NCI-H748 treated with DMSO at 0.1 percent for 48 hours (cell line): ENCODE measurements around the gene MRGPRE.

Source experiments
- DNase-seq: peaks from one replicate; lab custom pipeline; 2025; lab: John Stamatoyannopoulos, UW

The MRGPRE gene

DNA sequence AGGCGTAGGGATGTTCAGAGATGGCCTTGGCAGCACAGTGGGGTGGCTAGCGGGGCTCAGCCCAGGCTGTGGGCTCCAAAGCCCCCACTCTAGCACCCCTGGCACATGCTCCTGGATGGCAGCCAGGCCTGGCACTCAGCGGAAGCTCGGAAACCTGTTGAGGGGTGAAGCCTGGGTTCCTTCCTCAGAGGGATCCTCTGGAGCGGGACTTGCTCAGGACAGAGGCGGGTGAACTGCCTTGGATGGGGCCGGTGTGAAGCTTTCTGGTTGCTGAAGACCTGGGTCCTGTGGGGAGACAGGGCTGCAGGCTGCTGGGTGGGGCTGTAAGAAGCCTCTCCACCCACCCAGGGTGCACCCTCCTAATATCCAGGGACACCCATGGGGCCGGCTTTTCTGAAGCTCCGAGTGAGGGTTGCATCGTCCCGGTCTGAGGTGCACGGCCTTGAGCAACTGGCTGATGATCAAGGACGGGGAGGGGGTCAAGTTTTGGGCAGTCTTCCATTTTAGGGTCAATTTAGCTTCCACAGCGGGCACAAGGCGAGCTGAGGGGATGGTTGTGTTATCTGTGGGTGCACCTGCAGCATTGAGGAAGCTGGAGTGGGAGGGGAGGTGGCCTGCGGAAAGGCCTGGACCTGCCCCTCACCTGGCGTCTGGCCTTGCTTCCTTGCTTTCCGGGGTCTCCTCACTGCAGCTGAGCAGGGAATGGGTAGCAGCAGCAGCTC, 5.2 kb downstream of the MRGPRE start:
- no peak for DNase-seq

DNA sequence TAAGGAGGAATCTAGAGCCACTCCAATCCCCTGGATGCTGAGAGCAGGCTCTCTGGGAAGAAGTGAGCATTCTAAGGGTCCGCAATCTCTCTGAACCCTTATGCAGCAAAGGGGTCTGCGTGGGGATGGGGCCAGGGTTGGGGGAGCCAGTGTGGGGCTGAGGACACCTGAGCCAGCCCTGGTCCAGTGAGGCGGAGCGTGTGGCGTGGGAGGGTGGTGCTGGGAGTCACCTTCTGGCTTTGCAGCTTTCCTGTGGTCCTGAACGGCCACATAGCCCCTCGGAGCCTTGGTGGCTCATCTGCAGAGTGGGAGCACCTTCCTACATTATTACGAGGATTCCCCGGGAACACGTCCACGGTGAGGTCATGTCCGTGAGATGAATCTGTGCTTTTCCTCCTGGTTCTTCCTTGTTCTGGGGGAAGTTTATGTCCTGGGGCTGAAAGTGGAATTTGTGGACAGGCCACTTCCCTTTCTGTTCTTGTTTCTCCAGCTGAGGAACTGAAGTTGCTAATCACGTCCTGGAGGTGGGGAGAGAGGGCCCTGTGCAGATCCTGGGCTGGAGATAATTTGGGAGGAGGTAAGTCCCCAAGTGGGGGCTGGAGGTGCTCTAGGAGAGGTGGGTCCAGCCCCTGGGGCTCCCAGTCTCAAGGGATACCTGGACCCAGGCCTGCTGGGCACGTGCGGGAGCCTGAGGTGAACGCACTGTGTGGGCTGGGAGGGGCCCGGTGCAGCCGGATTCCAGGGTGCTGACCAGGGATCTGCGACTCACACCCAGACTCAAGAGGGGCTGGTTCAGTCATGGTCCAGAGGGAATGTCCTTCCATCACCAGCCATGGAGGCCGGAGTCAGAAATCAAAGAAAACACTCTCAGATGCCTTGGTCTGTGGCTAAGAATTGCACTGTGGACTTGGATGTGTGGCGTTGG, 6.1 kb downstream of the MRGPRE start:
- no peak for DNase-seq

DNA sequence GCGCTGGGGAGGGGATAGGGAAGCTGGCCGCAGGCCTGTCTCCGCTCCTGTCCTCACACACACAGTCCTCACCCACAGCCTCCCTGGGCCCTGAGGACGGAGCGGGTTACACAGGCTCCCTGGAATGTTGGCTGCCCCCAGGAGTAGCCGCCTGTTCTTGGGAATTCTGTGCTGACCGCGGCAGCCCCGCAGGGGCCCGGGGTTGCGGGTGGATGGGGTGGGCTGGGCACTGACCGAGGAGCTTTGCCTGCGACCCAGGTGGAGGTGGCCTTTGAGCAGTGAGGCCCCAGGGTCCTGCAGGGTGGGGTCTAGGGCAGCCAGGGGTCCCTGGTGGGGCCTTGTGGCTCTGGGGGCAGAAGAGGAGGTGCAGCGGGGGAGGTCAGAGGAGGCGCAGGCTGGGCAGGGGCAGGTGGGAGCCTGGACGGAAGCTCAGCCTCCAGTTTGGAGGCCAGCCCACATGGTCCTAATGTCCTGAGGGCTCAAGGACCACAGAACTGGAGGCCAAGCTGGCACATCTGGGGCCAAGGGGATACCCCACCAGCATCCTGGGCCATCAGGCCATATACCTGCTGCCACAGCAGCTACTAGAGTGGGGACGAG, 7.0 kb downstream of the MRGPRE start:
- no peak for DNase-seq

DNA sequence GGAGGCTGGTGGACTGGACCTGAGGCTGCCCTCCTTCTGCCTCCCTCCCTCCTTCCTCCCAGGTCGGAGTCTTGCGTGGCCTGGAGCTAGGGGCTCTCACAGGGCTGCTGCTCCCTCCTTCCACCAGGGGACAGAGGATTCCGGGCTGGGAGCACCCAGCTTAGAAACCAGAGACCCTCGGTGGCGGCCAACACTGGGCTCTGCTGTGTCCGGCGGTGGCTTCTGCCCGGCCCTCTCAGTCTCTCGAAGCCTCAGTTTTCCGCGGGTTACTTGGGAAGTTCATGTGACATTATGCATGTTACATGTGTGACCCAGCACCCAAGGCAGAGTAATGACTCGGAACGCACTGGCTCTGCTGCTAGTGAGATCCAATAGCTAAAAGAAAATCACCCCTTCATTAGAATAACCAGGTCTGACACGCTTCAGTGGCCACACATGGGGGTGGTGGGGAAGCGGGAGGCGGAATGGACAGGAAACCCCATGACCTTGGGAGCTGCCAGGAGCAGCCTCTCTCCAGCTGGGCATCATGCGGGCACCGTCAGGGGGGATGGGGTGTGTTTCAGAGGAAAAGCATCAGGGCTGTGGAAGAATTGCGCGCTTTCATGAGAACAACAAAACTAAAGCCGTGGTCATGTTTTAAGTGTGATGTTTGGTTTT, 7.7 kb downstream of the MRGPRE start:
- no peak for DNase-seq

DNA sequence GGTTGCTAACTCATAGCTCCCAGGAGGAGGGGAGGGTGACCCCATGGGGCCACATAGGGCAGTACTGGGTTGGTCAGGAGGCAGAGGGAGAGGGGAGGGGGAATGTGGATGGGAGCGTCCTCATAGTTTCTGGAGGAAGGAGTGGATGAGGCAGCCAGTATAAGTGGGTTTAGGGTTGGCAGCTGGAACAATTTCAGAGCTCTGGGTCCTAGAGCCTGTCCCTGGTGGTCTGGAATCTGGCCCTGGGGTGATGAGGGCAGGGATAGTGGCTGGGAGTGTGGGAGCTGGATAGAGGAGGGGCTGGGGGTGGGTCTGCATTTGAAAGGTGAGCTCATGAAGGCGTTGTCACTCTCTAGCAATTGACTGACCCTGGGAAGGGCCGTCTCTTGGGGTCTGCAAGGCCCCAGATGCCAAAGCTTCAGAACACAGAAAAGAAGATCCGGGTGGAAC, 8.3 kb downstream of the MRGPRE start:
- DNase-seq = no peak

DNA sequence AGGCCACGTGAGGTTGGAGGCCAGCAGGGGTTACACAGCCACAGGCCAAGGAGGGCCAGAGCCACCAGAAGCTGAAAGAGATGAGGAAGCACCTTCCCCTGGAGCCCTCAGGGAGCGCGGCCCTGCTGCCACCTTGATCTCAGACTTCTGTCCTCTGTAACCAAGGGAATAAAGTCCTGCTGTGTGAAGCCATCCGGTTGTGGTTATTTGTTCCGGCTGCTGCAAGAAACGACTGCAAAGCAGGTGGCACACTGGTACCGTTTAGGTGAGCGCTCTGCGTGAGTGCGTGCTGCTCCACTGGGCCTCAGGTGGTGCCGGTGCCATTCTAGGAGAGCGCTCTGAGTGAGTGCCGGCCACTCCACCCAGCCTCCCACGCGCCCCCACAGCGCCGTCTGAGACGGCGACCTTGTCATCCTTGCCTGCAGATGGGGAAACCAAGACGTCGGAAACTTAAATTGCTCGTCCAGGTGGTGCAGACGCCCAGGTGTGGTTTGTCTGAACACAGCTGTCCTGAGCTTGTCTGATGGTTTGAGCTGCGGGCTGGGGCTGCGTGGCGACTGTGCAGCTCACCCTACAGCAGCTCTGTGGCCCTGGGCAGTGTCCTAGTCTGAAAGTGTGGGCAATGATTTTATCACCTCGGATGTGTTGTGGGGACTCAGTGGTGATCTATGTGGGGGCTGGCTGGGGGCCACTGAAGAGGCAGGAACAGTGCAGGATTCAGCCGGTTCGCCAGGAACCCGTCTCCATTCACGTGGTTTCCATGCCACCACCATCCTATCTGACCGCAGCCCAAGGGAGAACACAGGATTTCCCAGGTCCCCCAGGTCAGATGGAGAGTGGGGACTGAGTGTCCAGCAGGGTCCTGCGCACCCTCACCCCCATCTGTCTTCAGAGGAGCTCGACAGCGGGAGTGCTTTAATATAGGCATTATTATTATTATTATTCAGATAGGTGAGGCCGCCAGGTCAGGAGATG, 9.0 kb downstream of the MRGPRE start:
- DNase-seq = no peak

DNA sequence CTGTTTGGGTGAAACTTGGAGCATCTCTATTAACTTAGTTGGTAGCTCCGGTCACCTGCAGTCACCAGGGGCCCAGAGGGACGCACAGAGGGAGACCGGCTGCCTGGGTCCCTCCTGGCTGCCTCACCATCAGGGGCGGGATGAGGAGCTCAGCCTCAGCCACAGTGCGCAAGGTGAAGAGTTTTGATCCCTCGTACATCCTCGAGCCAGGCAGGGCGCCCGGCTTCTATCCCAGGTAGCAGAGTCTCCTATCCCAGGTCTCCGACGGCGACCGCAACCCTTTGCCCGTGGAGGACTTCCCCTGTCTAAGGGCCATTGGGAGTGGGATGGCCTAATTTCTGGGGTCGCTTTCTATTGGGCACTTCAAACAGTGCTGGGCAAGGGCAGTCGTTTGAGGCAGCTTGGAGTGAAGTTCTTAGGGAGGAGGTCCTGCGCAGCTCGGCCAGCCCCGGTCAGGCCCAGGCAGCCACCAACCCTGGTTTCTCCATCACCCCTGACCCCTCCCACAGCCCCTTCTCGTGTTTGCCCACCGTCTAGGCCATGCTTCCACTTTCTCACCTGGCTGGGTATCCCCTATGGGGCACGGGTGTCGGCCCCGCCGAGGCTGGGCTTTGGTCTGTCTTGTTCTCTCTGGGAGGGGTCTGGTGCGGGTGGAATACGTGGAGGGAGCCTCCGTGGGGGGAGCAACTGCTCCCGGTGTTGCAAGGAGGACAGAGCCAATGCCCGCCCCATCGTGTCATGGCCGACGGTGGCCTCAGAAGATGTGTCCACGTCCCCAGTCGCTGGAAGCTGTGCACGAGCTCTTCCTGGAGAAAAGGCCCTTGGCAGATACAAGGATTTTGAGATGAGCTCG, 10.0 kb downstream of the MRGPRE start:
- DNase-seq = no peak

DNA sequence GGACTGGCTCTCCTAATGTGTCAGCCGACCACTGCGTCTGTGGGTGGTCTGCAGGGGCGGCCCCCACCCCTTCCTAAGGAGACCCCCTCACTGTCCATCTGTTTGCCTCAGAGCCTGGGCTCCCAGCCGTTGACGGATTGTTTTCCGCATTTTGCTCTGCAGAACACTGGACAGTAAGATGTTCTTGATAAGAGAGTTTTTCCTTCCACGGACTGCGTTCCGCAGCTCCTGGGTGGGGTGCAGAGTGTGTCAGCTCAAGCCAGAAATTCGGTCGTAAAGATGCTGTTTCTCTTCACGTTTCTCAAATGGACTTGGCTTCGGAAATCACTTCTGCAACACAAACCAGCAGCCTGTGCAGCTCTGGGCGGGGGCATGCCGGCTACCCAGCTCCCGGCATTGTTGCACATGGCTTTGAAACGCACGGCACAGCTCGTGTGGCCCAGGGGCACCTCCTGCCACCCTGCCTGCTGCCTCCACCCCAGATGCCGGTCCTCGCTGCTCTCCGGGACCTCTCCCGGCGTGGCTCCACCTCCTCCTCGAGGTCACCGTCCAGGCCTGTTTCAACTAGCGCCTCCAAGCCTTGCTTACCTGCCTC, 10.7 kb downstream of the MRGPRE start:
- no peak for DNase-seq

DNA sequence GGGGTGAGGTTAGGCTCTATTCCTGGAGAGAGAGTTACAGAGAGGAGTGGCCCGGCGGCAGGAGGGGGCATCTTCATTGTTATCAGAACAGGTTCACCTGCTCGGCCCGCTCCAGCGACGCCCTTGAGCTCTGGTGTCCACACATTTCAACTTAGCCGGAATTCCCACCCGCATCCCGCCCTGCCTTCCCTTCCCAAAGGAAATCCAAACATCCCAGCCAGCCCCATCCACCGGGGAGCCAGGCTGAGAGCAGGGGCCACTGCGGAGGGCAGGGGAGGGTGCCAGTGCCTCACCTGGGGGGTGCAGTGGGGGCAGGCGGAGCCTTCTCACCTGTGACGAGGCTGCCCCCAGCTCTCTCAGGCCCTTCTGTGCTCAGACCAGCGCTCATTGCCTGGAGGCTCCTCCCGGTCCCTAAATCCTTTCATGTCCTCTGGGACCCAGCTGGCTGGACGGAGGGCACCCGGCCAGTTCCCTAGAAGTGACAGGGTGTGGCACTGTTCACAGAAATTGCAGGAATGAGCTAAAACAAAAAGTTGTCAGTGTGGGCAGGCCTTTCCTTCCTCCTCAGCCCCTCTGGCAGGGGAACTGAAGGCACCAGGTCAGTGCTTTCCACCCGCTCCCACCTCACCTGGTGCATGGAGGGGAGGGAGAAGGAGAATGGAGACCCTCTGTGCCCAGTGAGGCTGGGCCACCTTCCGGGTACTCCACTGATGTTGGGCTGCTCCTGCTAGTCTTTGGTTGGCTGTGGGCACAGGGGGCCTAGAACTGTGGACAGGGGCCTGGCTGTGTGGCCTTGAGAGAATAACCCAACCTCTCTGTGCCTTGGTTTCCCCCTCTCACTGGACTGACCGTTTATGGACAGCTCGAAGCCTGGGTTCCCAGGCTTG, 11.5 kb downstream of the MRGPRE start:
- no peak for DNase-seq

DNA sequence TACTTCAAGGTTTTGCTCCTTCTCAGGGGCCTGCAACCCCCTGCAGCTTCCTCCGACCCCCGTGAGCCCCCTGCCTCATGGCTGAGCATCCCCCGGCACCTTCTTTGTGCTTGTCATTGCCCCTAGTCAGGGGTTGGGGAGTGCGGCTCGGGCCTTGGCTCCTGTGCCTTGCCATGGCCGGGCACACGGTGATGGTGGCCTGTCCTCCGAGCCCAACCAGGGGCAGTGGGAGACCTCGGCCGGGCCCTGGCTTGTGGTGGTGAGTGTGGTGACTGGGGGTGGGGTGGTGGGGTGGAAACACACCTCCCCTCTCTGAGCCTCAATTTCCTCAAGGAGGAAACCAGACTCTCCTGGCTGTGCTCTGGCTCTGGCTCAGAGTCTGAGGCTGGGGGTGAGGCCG, 12.1 kb downstream of the MRGPRE start:
- DNase-seq = no peak

DNA sequence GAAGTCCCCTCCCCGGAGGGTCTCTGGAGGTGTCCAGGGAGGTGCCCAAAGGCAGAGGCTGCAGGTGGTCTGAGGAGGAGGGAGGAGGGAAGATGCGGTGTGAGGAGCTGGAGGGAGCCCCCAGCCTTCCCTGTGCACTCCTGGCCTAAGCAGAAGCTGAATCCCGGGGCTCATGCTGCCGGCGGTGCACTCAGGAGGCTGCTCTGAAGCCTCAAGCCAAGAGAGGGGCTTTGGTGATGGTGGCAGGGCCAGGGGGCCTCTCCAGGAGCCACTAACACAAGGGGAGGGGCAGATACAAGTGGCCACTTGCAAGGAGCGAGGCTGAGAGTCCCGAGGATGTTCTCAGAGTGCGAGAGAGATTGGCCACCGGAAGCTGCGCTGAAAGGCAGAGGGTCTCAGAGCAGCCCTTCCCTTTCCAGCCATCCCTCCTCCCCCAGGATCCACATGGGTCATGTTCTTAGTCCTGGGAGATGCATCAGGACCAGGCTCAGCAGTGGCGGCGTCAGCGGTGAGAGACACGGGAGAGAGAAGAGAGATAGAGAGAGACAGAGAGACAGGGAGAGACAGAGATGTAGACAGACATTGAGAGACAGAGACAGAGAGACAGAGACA, 12.8 kb downstream of the MRGPRE start:
- no peak for DNase-seq

DNA sequence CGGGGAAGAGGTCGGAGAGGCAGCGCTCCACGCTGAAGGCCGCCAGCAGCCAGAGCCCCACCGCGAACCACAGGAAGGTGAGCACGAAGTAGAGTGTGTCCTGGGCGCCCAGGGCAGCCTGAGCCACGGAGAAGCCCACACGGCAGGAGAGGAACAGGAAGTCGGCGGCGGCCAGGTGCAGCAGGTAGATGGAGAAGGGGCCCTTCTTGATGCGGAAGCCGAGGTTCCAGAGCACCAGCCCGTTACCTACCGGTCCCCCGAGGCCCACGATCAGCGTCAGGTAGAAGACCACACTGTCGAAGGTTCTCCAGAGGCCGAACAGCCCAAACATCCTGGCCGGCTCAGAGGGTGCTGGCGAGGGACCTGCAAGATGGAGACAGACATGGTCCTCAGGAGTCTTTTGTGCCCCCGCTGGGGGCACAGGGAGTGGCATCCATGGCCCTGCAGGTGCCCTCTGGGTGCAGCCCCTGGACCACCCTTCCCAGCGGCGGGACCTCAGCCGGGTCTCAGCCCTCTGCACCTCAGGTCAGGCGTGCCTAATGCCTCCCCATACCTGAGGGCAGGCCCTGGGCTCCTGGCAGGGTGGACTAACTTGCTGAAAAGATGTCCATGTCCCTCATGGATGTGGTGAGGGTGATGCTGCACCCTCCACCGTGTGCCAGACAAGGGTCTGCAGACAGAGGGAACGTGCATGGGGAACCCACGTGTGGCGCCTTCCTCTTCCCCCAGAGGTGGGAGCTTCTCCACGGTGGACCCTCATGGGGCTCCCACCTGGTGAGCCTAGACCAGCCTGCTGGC, 13.5 kb downstream of the MRGPRE start, which contains the start of gene MRGPRG:
Gene MRGPRG, minus strand, starts transcription at position 331 of the 798 bp plus-strand sequence. Its CDS starts 0 bp downstream, at position 331.
- no peak for DNase-seq

DNA sequence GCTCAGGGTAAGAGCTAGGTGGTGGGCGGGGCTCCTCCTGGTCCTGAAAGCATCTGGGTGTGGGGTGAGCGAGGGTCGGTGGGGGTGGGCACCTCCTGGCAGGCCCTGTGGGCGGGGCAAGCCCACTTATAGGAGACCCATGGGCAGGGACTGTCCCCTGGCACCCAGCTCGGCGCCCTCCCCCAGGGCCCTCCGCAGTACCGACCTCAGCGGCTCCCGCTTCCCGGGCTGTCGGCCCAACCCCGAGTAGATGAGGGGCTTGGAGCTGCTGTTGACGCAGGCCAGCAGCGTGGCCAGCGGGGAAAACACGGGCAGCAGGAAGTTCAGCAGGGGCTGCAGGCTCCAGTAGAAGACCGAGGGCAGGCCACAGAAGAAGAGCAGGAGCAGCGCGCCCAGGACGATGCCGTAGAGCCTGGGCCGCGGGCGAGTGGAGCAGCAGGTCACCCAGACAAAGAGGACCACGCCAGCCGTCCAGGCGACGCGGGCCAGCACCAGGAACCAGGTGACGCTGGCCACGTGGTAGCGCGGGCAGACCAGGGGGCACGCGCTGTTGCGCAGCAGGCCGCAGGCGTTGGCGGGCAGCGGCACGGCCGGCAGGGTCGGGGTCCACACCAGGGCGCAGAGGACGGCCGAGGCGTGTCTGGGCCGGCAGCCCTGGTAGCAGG, 14.3 kb downstream of the MRGPRE start:
- DNase-seq = no peak

DNA sequence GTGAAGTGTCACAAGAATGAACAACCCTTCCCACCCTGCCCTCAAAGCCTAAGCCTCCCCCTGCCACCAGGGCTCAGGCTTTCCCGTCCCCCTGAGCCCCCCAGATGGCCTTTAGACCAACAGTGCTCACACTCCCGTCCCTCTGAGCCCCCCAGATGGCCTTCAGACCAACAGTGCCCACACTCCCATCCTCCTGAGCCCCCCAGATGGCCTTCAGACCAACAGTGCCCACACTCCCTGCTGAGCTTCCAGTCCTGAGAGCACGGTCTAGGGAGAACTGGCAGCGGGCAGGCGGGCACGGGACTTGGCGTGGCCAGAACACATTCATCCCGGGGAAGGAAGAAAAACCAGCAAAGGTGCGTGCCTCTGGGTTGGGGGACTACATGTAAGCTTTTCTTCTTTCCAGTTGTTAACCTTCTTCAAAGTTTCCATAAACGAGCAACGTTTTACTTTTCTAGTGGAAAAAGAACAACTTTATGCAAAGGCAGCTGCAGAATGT, 16.1 kb downstream of the MRGPRE start:
- DNase-seq = no peak

DNA sequence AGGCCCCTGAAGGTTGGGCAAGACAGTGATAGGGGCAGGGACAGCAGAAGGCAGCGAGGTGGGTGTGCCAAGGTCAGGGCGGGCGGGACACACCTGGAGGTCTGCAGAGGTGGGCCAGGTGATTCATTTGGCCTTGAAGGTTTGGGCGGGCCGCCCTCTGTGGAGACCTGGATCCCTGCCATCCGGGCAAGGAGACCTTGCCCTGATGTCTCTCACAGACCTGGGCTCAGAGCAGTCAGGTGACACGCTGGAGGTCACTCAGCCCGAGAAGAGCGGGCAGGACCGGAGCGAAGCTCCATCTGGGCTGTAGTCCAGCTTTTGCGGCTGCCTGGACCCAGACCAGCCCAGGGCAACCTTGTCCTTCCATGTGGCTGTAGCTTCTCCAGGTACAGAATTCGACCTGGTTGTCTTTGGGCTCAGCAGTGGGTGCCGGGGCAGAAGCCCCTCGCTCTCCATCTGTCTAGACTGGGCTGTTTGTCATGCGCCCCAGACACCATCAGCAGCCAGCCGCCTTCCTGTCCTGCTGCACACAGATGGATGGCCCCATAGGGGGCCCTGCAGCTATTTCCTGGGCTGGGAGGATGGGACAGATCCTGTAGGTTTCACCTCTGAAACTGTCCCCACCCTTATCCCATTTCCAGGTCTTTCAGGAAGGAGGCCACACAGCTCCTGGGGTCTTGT, 16.7 kb downstream of the MRGPRE start:
- no peak for DNase-seq

DNA sequence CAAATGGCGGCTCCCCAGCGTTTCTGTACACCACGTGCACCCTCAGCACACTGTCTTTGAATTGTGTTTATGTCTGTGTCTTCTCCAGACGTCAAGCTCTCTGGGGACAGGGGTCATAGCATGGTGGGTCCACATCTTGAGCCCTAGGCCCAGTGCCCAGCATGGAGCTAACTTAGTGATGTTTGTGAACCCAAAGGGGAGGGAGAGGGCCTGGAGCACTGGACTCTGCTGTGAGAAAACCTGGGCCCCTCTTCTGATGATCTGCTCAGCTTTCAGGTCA, 17.9 kb downstream of the MRGPRE start:
- no peak for DNase-seq
